ENCODE results near the gene KLB.
"Not testable (repeated sequence)": the region's sequence is repeated elsewhere in the genome, so short reads cannot be mapped to it uniquely, and the experiment has no call there.

KLB gene

GRCh38 chr4:39406763-39407583 lies at the start of gene KLB:
TSS of gene KLB (plus strand) at chr4:39406930. CDS start at chr4:39406950, 20 bp downstream.
- Mint-ChIP-seq H3K27ac (no peak within 1 kb of the TSS), H3K4me3 (no peak within 1 kb of the TSS), H3K27me3 (no peaks in the 10 kb centered on the region), H3K9me3 (no peaks in the 10 kb centered on the region), H3K4me1 (no peaks in the 10 kb centered on the region)
- DNase-seq (no peak), ATAC-seq (no peak)

GRCh38 chr4:39357002-39357401 lies 49.7 kb upstream of the KLB start:
- peaks cover 69% of the 10 kb centered on the region for H3K4me1 Mint-ChIP-seq

GRCh38 chr4:39360611-39361010 lies 46.1 kb upstream of the KLB start:
- not testable (repeated sequence) for H3K27ac Mint-ChIP-seq, H3K4me3 Mint-ChIP-seq, DNase-seq, H3K9me3 Mint-ChIP-seq, H3K27me3 Mint-ChIP-seq, ATAC-seq
- peaks cover 62% of the 10 kb centered on the region for H3K4me1 Mint-ChIP-seq

More at GRCh38 chr4:39357002-39357401, 49.7 kb upstream of the KLB start:
- DNase-seq (no peak), ATAC-seq (no peak)
- peak overlapping the region in 1 of 2 donors; percentile 57 for H3K27ac Mint-ChIP-seq
- no peaks in the 10 kb centered on the region for H3K9me3 Mint-ChIP-seq
- no peaks in the 10 kb centered on the region for H3K27me3 Mint-ChIP-seq
- peak overlapping the region; percentile 50 to 54 for H3K4me3 Mint-ChIP-seq

- peak overlapping the region; percentile 45 to 49 for H3K4me3 Mint-ChIP-seq
- DNase-seq (no peak), ATAC-seq (no peak)
- H3K27ac Mint-ChIP-seq = no peak overlapping the region
- no peaks in the 10 kb centered on the region for H3K27me3 Mint-ChIP-seq
- H3K9me3 Mint-ChIP-seq = no peaks in the 10 kb centered on the region
- peaks cover 56% of the 10 kb centered on the region for H3K4me1 Mint-ChIP-seq
Measured at GRCh38 chr4:39362827-39363226, 43.9 kb upstream of the KLB start.

- ATAC-seq (peak; percentile 61), DNase-seq (no peak)
- Mint-ChIP-seq H3K9me3 (no peaks in the 10 kb centered on the region), H3K27me3 (no peaks in the 10 kb centered on the region), H3K4me1 (peaks cover 50% of the 10 kb centered on the region), H3K4me3 (peak overlapping the region; percentile 79 to 95), H3K27ac (peak overlapping the region; percentile 60 to 96)
Measured at GRCh38 chr4:39363773-39364393, 42.8 kb upstream of the KLB start.

GRCh38 chr4:39365360-39365759 lies 41.4 kb upstream of the KLB start:
- H3K9me3 Mint-ChIP-seq = peaks cover 4 to 5% of the 10 kb centered on the region in 2 donors

GRCh38 chr4:39365830-39366771 lies 40.6 kb upstream of the KLB start, which contains the start of gene RFC1:
TSS of gene RFC1 (minus strand) at chr4:39366362. CDS start at chr4:39366241, 121 bp downstream.
- H3K27ac Mint-ChIP-seq = peak within 1 kb of the TSS; percentile 97
- peak; percentile 91 to 92 for DNase-seq

More at GRCh38 chr4:39365360-39365759, 41.4 kb upstream of the KLB start:
- peak overlapping the region; percentile 97 for H3K27ac Mint-ChIP-seq
- peak overlapping the region; percentile 95 to 98 for H3K4me3 Mint-ChIP-seq
- DNase-seq = no peak
- peaks cover 45% of the 10 kb centered on the region for H3K4me1 Mint-ChIP-seq
- ATAC-seq = peak; percentile 19
- no peaks in the 10 kb centered on the region for H3K27me3 Mint-ChIP-seq

GRCh38 chr4:39367166-39367565 lies 39.6 kb upstream of the KLB start:
- DNase-seq (no peak), ATAC-seq (no peak)
- H3K4me3 Mint-ChIP-seq = peak overlapping the region in 1 of 2 donors; percentile 31
- no peaks in the 10 kb centered on the region for H3K27me3 Mint-ChIP-seq
- H3K9me3 Mint-ChIP-seq = peaks cover 17 to 22% of the 10 kb centered on the region in 2 donors
- peaks cover 38% of the 10 kb centered on the region for H3K4me1 Mint-ChIP-seq
- H3K27ac Mint-ChIP-seq = no peak overlapping the region

More at GRCh38 chr4:39365830-39366771, 40.6 kb upstream of the KLB start, which contains the start of gene RFC1:
- H3K27me3 Mint-ChIP-seq = no peaks in the 10 kb centered on the region
- peaks cover 7 to 11% of the 10 kb centered on the region in 2 donors for H3K9me3 Mint-ChIP-seq
- H3K4me1 Mint-ChIP-seq = peaks cover 45% of the 10 kb centered on the region
- peak within 1 kb of the TSS; percentile 95 to 98 for H3K4me3 Mint-ChIP-seq
- ATAC-seq = peak; percentile 95

- Mint-ChIP-seq H3K4me1 (peaks cover 20% of the 10 kb centered on the region), H3K27ac (no peak overlapping the region), H3K27me3 (no peaks in the 10 kb centered on the region), H3K4me3 (no peak overlapping the region), H3K9me3 (peaks cover 23 to 24% of the 10 kb centered on the region in 2 donors)
- no peak for ATAC-seq
- no peak for DNase-seq
Measured at GRCh38 chr4:39369301-39369700, 37.4 kb upstream of the KLB start.

GRCh38 chr4:39371209-39371608 lies 35.5 kb upstream of the KLB start:
- DNase-seq, H3K27me3 Mint-ChIP-seq, H3K27ac Mint-ChIP-seq, H3K4me3 Mint-ChIP-seq, ATAC-seq, H3K4me1 Mint-ChIP-seq: not testable (repeated sequence)
- H3K9me3 Mint-ChIP-seq = peaks cover 23 to 24% of the 10 kb centered on the region in 2 donors

GRCh38 chr4:39375478-39375877 lies 31.3 kb upstream of the KLB start:
- Mint-ChIP-seq H3K9me3 (peaks cover 30 to 37% of the 10 kb centered on the region in 2 donors), H3K4me3 (no peak overlapping the region), H3K27me3 (peaks cover 12% of the 10 kb centered on the region), H3K27ac (no peak overlapping the region), H3K4me1 (no peaks in the 10 kb centered on the region)
- ATAC-seq (no peak), DNase-seq (no peak)

GRCh38 chr4:39383690-39384089 lies 23.0 kb upstream of the KLB start:
- no peak overlapping the region for H3K4me3 Mint-ChIP-seq
- ATAC-seq = no peak
- DNase-seq = no peak

GRCh38 chr4:39384563-39384962 lies 22.2 kb upstream of the KLB start:
- Mint-ChIP-seq H3K4me3 (no peak overlapping the region), H3K4me1 (no peaks in the 10 kb centered on the region), H3K9me3 (peaks cover 8 to 16% of the 10 kb centered on the region in 2 donors), H3K27me3 (peaks cover 17% of the 10 kb centered on the region), H3K27ac (no peak overlapping the region)
- ATAC-seq = no peak
- no peak for DNase-seq

More at GRCh38 chr4:39383690-39384089, 23.0 kb upstream of the KLB start:
- Mint-ChIP-seq H3K27me3 (peaks cover 20% of the 10 kb centered on the region), H3K4me1 (no peaks in the 10 kb centered on the region), H3K27ac (no peak overlapping the region), H3K9me3 (peaks cover 12 to 18% of the 10 kb centered on the region in 2 donors)

- H3K27ac Mint-ChIP-seq = no peak overlapping the region
- no peak overlapping the region for H3K4me3 Mint-ChIP-seq
- no peak for ATAC-seq
Measured at GRCh38 chr4:39390603-39391002, 16.1 kb upstream of the KLB start.

GRCh38 chr4:39394706-39395105 lies 12.0 kb upstream of the KLB start:
- Mint-ChIP-seq H3K4me3 (no peak overlapping the region), H3K27ac (no peak overlapping the region), H3K9me3 (no peaks in the 10 kb centered on the region), H3K4me1 (no peaks in the 10 kb centered on the region), H3K27me3 (no peaks in the 10 kb centered on the region)
- no peak for ATAC-seq
- DNase-seq = no peak

More at GRCh38 chr4:39390603-39391002, 16.1 kb upstream of the KLB start:
- Mint-ChIP-seq H3K27me3 (no peaks in the 10 kb centered on the region), H3K9me3 (no peaks in the 10 kb centered on the region), H3K4me1 (no peaks in the 10 kb centered on the region)
- DNase-seq = no peak

Data from stimulated activated naive CD8-positive, alpha-beta T cell treated with anti-CD3 and anti-CD28 coated beads, Interleukin-15, amount 100 ng/mL, for 72 hours (primary cell).